CD4-positive, alpha-beta T cell treated with Interleukin-6 at 100 ng/mL for 8 hours (primary cell): Measurements from ENCODE around the gene IRF8.
"Not testable (repeated sequence)": the region's sequence is repeated elsewhere in the genome, so short reads cannot be mapped to it uniquely, and the experiment has no call there.

Source experiments
- DNase-seq: peaks from one replicate; pipeline ENCODE4 v3.0.0-alpha.2; 2020; ENCODE audit warnings: mixed read lengths, low spot score

IRF8 gene

DNA sequence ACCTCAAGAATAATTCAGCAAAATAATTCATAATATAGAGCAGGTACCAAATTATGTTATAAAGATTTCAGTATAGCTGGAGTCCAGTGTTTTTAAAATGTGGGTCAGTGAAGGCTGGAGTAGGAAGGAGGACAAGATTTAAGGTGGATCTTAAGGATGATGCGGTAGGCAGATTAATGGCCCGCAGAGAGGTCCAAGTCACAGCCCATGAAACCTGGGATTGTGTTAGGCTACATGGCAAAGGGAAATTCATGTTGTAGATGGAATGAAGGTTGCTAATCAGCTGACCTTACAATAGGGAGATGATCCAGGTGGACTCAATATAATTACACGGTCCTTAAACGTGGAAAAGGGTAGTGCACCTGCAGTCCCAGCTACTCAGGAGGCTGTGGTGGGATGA is 6.2 kb upstream of the IRF8 start:
- DNase-seq: no peak

GRCh38 chr16:85894266-85894665 is 4.7 kb upstream of the IRF8 start:
- DNase-seq: no peak

DNA sequence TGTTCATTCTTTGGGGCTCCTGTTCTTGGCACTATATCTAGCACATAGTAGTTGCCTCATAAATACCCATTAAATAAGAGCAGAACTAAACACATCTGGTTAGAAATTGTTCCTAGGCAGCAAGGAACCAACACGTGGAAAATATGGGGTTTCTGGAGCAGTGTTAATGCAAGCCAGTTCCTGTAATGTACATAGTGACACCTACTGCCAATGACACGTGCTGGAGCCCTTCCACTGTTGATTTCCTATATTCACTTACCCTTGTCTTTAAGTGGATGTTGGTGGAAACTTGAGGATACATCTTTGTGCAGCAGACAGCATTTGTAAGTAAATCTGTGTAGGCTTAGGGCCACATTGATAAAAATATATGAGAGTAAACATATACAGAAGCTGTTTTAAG is 1.6 kb upstream of the IRF8 start:
- DNase-seq: no peak

DNA sequence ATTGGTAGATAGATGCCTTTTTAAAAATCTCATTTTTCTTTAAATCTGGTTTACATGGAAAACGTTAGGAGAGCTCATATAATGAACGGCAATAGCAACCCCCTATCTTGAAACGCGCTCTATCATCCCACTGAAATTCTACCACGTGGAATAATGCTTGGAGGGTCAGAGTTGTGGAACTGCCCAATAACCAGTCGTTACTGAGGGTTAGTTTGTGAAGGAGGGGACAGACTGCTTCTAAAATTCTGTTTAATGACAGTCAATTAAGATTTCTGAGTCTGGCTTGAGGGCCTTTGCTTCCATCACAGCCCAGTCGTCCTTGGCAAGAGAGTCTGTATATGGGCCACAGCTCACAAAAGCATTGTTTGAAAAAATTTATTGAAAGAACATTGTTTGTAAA is 482 bp downstream of the IRF8 start:
- DNase-seq: no peak

- DNase-seq: no peak
These were observed 1.2 kb downstream of the IRF8 start for GRCh38 chr16:85900027-85900792.

GRCh38 chr16:85901110-85901509 is 2.1 kb downstream of the IRF8 start:
- no peak for DNase-seq

DNA sequence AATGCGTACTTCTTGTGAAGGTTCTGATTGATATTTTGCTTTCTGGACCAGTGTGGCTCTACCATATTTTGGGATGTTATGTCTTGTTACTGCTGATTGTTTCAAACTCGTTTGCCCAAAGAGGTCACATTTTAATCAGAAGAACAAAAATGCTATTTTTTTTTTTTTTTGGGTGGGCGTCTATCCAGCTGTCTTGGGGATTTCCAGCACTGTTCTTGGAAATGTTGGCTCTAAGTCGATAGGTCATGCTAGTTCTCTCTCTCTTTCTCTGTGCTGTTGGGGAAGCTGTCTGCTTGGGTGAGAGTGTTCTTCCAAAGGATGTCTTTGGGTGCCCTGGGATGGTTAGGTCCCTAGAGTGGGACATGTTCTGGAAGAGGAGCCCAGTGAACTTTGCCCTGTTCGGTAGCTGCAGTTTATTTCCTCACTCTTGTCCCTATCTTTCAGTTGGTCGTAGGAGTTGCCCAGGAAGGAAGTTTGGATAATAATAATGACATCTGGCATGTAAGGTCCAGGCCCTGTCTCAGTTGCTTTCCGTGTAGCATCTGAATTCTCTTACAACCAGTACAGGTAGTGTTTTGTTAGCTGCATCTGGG is 2.9 kb downstream of the IRF8 start:
- DNase-seq: no peak

DNA sequence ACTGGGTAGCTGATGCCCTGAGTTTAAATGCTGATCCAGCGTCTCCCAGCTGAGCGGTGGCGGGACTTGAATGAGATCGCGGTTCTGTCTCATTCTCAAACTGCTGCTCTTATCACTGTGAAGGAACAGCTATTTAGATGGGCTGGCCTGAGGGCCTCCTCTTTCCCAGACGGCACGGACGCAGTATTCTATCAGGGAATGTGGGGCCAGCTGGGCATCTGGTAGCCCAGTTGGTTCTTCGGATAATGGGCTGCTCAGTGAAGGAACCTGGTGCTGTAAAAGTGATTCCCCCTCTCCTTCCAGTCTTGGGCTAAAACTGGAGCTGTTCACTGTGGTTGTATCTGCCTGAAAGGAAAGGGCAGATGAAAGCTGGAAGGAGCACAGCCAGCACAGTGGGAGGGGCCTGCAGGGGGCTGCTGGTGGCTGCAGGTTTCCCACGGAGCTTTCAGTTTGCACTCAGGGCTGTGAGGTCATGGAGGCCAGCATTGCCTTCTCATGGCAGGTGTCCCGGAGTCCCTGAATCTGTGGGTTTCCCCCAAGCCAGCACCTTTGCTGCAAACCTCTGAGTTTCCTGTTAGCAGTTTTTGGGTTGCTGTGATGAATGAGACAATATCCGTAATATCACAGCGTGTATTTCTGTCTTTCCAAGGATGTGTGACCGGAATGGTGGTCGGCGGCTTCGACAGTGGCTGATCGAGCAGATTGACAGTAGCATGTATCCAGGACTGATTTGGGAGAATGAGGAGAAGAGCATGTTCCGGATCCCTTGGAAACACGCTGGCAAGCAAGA is 3.6 kb downstream of the IRF8 start:
- peak; percentile 43 for DNase-seq

- no peak for DNase-seq
These were observed 4.6 kb downstream of the IRF8 start for GRCh38 chr16:85903559-85903958.

GRCh38 chr16:85905110-85906095 is 6.4 kb downstream of the IRF8 start:
- no peak for DNase-seq

DNA sequence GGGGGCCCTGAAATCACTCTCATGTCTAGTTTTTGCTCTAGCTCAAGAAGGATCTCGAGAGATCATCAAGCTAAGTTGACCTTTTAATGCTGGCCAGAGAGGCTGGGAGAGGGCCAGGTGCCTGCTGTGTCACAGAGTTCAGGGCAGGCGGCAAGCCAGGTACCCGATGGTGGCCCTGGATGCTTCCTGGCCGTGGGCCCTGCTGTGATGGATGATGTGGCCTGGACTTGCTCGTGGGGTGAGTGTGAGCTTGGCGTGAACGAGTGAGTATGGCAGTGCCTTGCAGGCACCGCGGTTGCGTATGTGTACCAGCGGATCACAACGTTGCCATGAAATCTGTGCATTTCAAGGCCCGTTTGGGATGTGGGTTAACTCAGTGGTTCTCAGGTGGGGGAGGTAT is 7.4 kb downstream of the IRF8 start:
- DNase-seq: no peak

GRCh38 chr16:85907231-85907630 is 8.3 kb downstream of the IRF8 start:
- not testable (repeated sequence) for DNase-seq

GRCh38 chr16:85908444-85908843 is 9.5 kb downstream of the IRF8 start:
- DNase-seq: no peak

GRCh38 chr16:85908889-85909589 is 10.1 kb downstream of the IRF8 start:
- DNase-seq: no peak

GRCh38 chr16:85909932-85910853 is 11.2 kb downstream of the IRF8 start:
- no peak for DNase-seq

- no peak for DNase-seq
These were observed 11.9 kb downstream of the IRF8 start for GRCh38 chr16:85910854-85911247.

DNA sequence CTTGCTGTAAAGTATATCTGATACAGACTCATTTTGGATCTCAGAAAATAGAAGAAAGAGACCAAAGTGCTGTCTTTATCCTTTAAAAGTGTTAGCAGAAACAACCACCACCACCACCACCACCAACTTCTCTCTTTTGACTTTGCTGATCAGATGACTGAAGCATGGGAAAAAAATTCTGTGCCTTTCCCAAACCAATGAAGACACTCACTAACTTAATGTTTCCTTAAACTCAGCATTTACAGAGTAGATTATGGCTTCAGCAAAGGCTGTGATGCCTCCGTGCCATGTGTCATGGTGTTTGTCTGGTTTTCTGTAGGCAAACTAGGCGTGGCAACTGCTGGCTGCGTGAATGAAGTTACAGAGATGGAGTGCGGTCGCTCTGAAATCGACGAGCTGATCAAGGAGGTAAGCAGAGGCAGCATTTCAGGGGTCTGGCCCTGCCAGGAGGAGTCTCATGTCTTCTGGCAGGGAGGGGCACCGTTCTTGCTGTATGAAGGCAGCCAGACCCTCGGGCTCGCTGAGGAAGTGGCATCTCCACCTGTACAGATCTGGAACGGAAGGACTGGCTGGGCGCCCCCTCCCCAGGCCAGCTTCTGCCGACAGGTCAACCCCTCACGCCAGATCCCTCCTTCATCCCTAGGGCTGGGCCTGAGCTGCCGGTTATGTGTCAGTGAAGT is 12.4 kb downstream of the IRF8 start:
- DNase-seq: no peak

DNA sequence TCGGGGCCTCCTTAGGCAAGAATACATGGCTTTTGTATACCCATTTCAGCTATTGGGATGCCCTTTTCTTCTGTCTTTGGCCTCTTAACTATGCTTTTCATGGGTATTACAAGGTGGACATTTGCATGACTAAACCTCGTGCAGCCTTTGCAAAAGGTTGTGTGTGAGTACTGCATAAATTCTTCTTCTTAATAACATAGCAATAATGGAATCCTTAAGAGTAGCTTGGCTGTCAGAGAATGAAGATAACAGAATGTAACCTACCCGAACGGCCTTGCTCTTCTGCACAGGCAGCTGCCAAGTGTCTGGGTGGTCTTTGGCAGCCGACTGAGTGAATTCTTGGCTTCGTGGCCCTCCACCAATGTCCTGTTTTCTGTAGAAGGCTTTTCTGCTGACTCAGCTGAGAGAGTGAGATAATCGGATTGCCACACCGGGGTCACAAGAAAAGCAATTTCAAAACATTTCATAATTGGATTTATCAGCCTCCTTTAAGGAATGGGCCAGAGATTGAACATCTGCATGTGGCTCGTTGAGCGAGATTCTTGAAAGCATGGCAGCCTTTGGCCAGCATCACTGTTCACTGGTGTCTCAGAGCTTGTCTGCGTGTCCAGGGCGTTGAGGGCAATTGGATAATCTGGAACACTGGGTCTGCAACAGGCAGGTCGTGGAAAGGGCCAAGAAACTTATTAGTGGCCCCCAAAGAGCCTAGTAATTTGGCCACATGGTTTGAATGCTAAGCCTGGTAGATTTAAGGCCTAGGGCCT is 13.4 kb downstream of the IRF8 start:
- no peak for DNase-seq

DNA sequence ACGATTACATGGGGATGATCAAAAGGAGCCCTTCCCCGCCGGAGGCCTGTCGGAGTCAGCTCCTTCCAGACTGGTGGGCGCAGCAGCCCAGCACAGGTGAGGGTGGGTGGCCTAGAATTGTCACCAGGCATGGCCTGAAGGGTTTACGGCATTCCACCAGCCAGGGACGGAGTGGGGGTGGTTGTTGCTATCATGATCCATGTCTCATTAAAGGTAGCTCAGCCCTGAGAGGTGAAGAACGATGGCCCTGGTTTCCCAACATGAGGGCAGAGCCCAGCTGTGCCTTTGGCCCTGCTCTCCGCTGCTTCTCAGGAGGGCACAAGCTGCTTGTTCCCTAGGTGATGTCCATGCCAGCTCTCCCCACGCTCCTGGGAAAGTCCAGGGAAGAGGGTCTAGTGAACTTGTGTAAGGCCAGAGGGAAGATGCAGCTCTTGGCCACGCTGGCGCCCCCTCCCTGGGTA is 14.2 kb downstream of the IRF8 start:
- no peak for DNase-seq
